Fibroblast of the aortic adventitia (primary cell): ENCODE results near the gene RBM4B. TPM values are rescaled to one million over a fixed set of nuclear protein-coding genes. Genes with fewer than 3 reads are reported as not detected.

ENCODE experiments used
- DNase-seq: peaks from one replicate; pipeline ENCODE4 v3.0.0-alpha.2; 2010; ENCODE audit warnings: low read depth
- H3K4me3 ChIP-seq: 2 replicates; pipeline ENCODE4 v1.5.1; 2011; ENCODE audit warnings: low read depth, mild to moderate bottlenecking, control low read depth, low read length, moderate library complexity
- total RNA-seq: library from RNA; depleted of rRNA; stranded (reverse); fragments of >200 nt; gene quantifications from 2 replicates; pipeline ENCODE4 v1.2.3, GENCODE V29; 2012; ENCODE audit warnings: low replicate concordance
- TF ChIP-seq, protein P1 (sequence below): IDR thresholded peaks from 2 replicates; pipeline ENCODE4 v1.5.1; 2011; ENCODE audit warnings: mild to moderate bottlenecking, low read length, control low read depth, inconsistent platforms; ENCODE audit not compliant: insufficient read depth

The RBM4B gene
- total RNA-seq, 1 donor: 23.9 TPM

DNA sequence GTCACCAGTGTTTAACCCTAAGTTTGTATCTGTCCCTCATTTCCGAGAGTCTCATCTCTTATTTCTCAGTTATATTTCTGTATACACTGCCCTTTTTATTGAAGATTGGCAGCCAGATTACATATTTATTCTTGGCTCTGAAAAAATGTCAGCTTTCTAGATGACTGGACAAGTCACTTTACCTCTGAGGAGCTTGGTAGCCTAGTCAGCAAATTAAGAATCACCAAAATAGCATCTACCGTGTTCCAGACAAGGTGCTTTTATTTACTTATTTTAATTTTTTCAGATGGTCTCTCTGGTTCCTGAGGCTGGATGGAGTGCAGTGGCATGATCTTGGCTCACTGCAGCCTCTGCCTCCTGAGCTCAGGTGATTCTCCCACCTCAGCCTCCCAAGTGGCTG is 44.7 kb downstream of the RBM4B start:
- H3K4me3 ChIP-seq: no peak overlapping the region
- TF ChIP-seq, protein P1, sequence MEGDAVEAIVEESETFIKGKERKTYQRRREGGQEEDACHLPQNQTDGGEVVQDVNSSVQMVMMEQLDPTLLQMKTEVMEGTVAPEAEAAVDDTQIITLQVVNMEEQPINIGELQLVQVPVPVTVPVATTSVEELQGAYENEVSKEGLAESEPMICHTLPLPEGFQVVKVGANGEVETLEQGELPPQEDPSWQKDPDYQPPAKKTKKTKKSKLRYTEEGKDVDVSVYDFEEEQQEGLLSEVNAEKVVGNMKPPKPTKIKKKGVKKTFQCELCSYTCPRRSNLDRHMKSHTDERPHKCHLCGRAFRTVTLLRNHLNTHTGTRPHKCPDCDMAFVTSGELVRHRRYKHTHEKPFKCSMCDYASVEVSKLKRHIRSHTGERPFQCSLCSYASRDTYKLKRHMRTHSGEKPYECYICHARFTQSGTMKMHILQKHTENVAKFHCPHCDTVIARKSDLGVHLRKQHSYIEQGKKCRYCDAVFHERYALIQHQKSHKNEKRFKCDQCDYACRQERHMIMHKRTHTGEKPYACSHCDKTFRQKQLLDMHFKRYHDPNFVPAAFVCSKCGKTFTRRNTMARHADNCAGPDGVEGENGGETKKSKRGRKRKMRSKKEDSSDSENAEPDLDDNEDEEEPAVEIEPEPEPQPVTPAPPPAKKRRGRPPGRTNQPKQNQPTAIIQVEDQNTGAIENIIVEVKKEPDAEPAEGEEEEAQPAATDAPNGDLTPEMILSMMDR: no peak

GRCh38 chr11:66631883-66632282 is 45.8 kb downstream of the RBM4B start:
- no peak overlapping the region for H3K4me3 ChIP-seq
- DNase-seq: no peak
- TF ChIP-seq, protein P1: no peak

More for the DNA sequence above, 44.7 kb downstream of the RBM4B start:
- no peak for DNase-seq

DNA sequence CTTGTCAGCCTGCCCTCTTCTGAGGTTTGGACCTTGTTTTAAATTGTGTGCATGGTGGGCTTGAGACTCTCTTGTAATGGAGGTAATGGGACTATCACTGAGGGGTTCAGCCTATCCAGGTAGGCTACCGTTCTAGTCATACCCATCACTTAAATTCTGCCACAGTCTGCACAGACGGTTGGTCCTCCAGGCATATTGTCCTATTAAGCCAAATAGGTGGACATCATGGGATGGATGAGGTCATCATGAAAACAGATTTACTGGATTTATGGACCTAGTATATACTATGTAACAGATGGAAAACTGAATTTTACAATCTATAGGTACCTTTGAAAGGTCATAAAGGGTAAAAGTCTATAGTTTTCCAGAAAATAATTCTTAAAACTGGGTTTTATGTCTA is 48.3 kb downstream of the RBM4B start:
- no peak for DNase-seq
- no peak overlapping the region for H3K4me3 ChIP-seq
- TF ChIP-seq, protein P1: no peak

GRCh38 chr11:66628061-66628603 is 49.6 kb downstream of the RBM4B start:
- TF ChIP-seq, protein P1: no peak
- no peak overlapping the region for H3K4me3 ChIP-seq
- DNase-seq: no peak

DNA sequence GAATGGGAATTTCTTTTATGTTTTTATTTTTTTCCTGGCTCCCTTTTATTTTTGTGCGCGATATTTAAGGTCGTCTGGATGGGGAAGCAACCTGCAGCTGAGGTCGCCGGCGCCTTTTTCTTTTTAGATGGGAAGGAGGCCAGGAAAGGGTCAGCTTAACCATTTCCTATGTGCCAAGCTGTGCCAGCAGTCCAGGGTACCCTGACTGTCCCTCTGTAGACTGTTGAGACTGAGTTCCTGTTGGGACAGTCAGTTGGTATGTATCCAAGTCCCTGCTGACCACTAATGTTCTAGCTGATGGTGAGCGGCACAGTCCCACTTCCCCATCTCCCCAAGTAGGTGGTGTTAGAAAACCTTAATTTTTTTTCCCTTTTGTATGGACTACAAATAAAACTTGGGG is 50.8 kb downstream of the RBM4B start:
- no peak overlapping the region for H3K4me3 ChIP-seq
- TF ChIP-seq, protein P1: no peak
- no peak for DNase-seq

DNA sequence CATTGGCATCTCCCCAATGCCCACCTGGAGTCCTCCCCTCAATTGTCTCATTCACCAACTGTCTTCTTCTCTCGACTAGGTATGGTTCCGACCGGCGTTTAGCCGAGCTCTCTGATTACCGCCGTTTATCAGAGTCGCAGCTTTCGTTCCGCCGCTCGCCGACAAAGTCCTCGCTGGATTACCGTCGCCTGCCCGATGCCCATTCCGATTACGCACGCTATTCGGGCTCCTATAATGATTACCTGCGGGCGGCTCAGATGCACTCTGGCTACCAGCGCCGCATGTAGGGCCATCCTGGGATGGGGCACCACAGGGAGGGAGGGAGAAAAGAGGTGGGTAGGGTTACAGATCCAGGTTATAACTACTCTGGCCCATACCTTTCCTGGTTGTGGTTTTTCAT is 51.3 kb downstream of the RBM4B start:
- no peak overlapping the region for H3K4me3 ChIP-seq
- no peak for DNase-seq
- TF ChIP-seq, protein P1: no peak

- no peak overlapping the region for H3K4me3 ChIP-seq
- TF ChIP-seq, protein P1: no peak
- DNase-seq: no peak
Observed at GRCh38 chr11:66625752-66626149, 51.9 kb downstream of the RBM4B start.
